Stimulated activated CD4-positive, alpha-beta T cell treated with anti-CD3 and anti-CD28 coated beads, Interleukin-1b, Interleukin-23, amount 100 ng/mL, for 24 hours (primary cell): ENCODE data around the gene PIWIL4.
"Not testable (repeated sequence)": the region's sequence is repeated elsewhere in the genome, so short reads cannot be mapped to it uniquely, and the experiment has no call there.

Source experiments
- DNase-seq, 4 experiments: peaks; one replicate each; pipeline ENCODE4 v3.0.0-alpha.2; 2020; ENCODE audit warnings: low read depth in 4 of 4, low spot score in 1 of 4

Gene PIWIL4

GRCh38 chr11:94583866-94584500, 16.8 kb downstream of the PIWIL4 start:
- no peak for DNase-seq

GRCh38 chr11:94584978-94585377, 17.8 kb downstream of the PIWIL4 start:
- DNase-seq, result no peak

GRCh38 chr11:94585399-94585798, 18.2 kb downstream of the PIWIL4 start:
- DNase-seq, result no peak

- no peak for DNase-seq
Measured at GRCh38 chr11:94586546-94586945, 19.4 kb downstream of the PIWIL4 start.

- DNase-seq, result no peak
Measured at GRCh38 chr11:94586978-94587377, 19.8 kb downstream of the PIWIL4 start.

- DNase-seq, result no peak
Measured at GRCh38 chr11:94588366-94588942, 21.3 kb downstream of the PIWIL4 start.

GRCh38 chr11:94590352-94591041, 23.3 kb downstream of the PIWIL4 start:
- DNase-seq, result no peak

GRCh38 chr11:94593030-94593429, 25.9 kb downstream of the PIWIL4 start:
- no peak for DNase-seq

GRCh38 chr11:94595076-94595475, 27.9 kb downstream of the PIWIL4 start:
- no peak for DNase-seq

- DNase-seq, result no peak
Measured at GRCh38 chr11:94597896-94598295, 30.7 kb downstream of the PIWIL4 start.

GRCh38 chr11:94599510-94599909, 32.3 kb downstream of the PIWIL4 start:
- no peak for DNase-seq

- no peak for DNase-seq
Measured at GRCh38 chr11:94602430-94603372, 35.5 kb downstream of the PIWIL4 start.

GRCh38 chr11:94603587-94603986, 36.4 kb downstream of the PIWIL4 start:
- no peak for DNase-seq

GRCh38 chr11:94604482-94604881, 37.3 kb downstream of the PIWIL4 start:
- DNase-seq, result no peak

GRCh38 chr11:94613120-94613519, 46.0 kb downstream of the PIWIL4 start:
- DNase-seq, result no peak

GRCh38 chr11:94623120-94623735, 56.1 kb downstream of the PIWIL4 start:
- peak in 1 of 4 experiments; percentile 21 for DNase-seq

- DNase-seq, result not testable (repeated sequence)
Measured at GRCh38 chr11:94625422-94625821, 58.3 kb downstream of the PIWIL4 start.

- DNase-seq, result not testable (repeated sequence)
Measured at GRCh38 chr11:94627003-94627560, 59.9 kb downstream of the PIWIL4 start.

- DNase-seq, result no peak
Measured at GRCh38 chr11:94629741-94630140, 62.6 kb downstream of the PIWIL4 start.

- no peak for DNase-seq
Measured at GRCh38 chr11:94630221-94630620, 63.1 kb downstream of the PIWIL4 start.

GRCh38 chr11:94632356-94632755, 65.2 kb downstream of the PIWIL4 start:
- no peak for DNase-seq
